A549 (cell line): ENCODE data around the gene GAS2L2.

Experiments used
- POLR2A ChIP-seq: IDR thresholded peaks from 2 replicates; pipeline ENCODE4 v1.6.1; 2012; ENCODE audit warnings: mild to moderate bottlenecking, low read length
- TFCP2L1 ChIP-seq: fragments of 250-450 bp; sonication (Bioruptor Pico); IDR thresholded peaks from 2 replicates; pipeline ENCODE4 v1.5.0; 2021; ENCODE audit warnings: mild to moderate bottlenecking
- TF ChIP-seq, protein P1 (sequence below): fragments of 200-600 bp; sonication (generic); IDR thresholded peaks from 2 replicates; pipeline ENCODE4 v1.6.1; 2016; ENCODE audit warnings: antibody characterized with exemption, mild to moderate bottlenecking, moderate library complexity

DNA sequence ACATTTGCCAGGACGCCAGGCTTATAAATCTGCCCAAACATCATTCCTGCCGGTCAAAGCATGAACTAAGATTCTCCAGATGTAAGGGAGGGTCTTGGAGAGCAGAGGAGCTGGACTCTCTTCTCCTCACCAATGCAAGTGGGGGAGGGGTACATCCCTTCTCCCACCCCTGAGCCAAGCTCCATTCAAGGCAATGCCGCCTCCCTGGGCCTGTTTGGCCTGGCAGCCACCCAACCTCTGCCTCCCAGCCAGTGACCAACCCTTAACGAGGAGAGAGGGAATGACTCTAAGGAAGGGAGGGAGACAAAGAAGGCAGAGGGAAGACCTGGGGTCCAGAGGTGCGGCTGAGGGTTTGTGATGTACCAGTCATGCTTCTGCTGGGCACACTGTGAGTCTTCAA, 21.5 kb upstream of the GAS2L2 start:
- TF ChIP-seq POLR2A (no peak), TFCP2L1 (CRISPR knock-in tag) (no peak)
- TF ChIP-seq, protein P1, sequence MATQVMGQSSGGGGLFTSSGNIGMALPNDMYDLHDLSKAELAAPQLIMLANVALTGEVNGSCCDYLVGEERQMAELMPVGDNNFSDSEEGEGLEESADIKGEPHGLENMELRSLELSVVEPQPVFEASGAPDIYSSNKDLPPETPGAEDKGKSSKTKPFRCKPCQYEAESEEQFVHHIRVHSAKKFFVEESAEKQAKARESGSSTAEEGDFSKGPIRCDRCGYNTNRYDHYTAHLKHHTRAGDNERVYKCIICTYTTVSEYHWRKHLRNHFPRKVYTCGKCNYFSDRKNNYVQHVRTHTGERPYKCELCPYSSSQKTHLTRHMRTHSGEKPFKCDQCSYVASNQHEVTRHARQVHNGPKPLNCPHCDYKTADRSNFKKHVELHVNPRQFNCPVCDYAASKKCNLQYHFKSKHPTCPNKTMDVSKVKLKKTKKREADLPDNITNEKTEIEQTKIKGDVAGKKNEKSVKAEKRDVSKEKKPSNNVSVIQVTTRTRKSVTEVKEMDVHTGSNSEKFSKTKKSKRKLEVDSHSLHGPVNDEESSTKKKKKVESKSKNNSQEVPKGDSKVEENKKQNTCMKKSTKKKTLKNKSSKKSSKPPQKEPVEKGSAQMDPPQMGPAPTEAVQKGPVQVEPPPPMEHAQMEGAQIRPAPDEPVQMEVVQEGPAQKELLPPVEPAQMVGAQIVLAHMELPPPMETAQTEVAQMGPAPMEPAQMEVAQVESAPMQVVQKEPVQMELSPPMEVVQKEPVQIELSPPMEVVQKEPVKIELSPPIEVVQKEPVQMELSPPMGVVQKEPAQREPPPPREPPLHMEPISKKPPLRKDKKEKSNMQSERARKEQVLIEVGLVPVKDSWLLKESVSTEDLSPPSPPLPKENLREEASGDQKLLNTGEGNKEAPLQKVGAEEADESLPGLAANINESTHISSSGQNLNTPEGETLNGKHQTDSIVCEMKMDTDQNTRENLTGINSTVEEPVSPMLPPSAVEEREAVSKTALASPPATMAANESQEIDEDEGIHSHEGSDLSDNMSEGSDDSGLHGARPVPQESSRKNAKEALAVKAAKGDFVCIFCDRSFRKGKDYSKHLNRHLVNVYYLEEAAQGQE = no peak
